Measurements from ENCODE around the gene BAX. TPM values are rescaled to one million over a fixed set of nuclear protein-coding genes. Genes with fewer than 3 reads are reported as not detected.

Gene BAX
- total and polyA plus RNA-seq, 9 of the 15 experiments (the other 6 are each of a cell fraction or from before 2014, with no cell fraction given) = 3.2 to 95.4 (median 44.5) TPM

- no peak for TF ChIP-seq ZNF609 (CRISPR knock-in tag; IDR thresholded peaks at IDR 0.05; ENCODE audit: borderline replicate concordance)
- TF ChIP-seq RBFOX2 (IDR thresholded peaks at IDR 0.05; ENCODE audit: low read depth, low read length) = peak; percentile 96
- TF ChIP-seq ZC3H11A (IDR thresholded peaks at IDR 0.05; ENCODE audit: low read depth, low read length) = no peak
- no peak for TF ChIP-seq PHF20 (IDR thresholded peaks at IDR 0.05; ENCODE audit: partially characterized antibody)
- no peak for TF ChIP-seq KLF16 (IDR thresholded peaks at IDR 0.05)
- peak; percentile 82 for TF ChIP-seq ZNF766 (CRISPR knock-in tag; conservative IDR thresholded peaks at IDR 0.05)
- TF ChIP-seq NKRF (IDR thresholded peaks at IDR 0.05; ENCODE audit: borderline replicate concordance) = 0 out of 2 replicates have a peak, but pooled peaks have one; percentile 47
- peak; percentile 67; the same call in 1 of the 2 replicates for TF ChIP-seq ESRRB (CRISPR knock-in tag; IDR thresholded peaks at IDR 0.05; ENCODE audit: borderline replicate concordance)
- TF ChIP-seq ZNF23 (CRISPR knock-in tag; IDR thresholded peaks at IDR 0.05) = no peak
- TF ChIP-seq SP2 (IDR thresholded peaks at IDR 0.05; ENCODE audit: extremely low read depth, low read depth, low read length, poor library complexity, severe bottlenecking) = no peak
- no peak for TF ChIP-seq ZFP1 (CRISPR knock-in tag; IDR thresholded peaks at IDR 0.05)
- TF ChIP-seq GABPA (tag; conservative IDR thresholded peaks at IDR 0.05; ENCODE audit: low read depth) = peak; percentile 23
- TF ChIP-seq POU5F1 (IDR thresholded peaks at IDR 0.05; ENCODE audit: borderline replicate concordance, low read depth, low read length, partially characterized antibody) = peak; percentile 31
- TF ChIP-seq SIRT6 (IDR thresholded peaks at IDR 0.05; ENCODE audit: low read depth, low read length) = no peak
- TF ChIP-seq ZNF239 (CRISPR knock-in tag; IDR thresholded peaks at IDR 0.05) = peak; percentile 20; the same call in 1 of the 2 replicates
- peak; percentile 73 for TF ChIP-seq MAX (CRISPR knock-in tag; IDR thresholded peaks at IDR 0.05)
- TF ChIP-seq SAFB2 (IDR thresholded peaks at IDR 0.05; ENCODE audit: borderline replicate concordance, low read depth, low read length, severe bottlenecking) = no peak
- no peak for TF ChIP-seq PTBP1 (IDR thresholded peaks at IDR 0.05; ENCODE audit: low read depth, low read length)
- TF ChIP-seq RBBP5 (IDR thresholded peaks at IDR 0.05; ENCODE audit: borderline replicate concordance, insufficient read depth, low read length, poor library complexity, severe bottlenecking) = peak; percentile 35
- TF ChIP-seq NRF1 (conservative IDR thresholded peaks at IDR 0.05 in 1 of 2, IDR thresholded peaks at IDR 0.05 in 1 of 2) = peak; percentile 28 to 47; a peak in 3 of 4 replicates
These were observed 8.9 kb downstream of the BAX start (continued) for GRCh38 chr19:48963371-48964204.
